ENCODE data around the gene INPP5D.

Gene INPP5D

GRCh38 chr2:233107011-233107410, 46.9 kb downstream of the INPP5D start:
- no peaks in the 10 kb centered on the region for H3K36me3 ChIP-seq

GRCh38 chr2:233107831-233108300, 47.7 kb downstream of the INPP5D start:
- no peak for DNase-seq
- no peaks in the 10 kb centered on the region for H3K27me3 ChIP-seq (ENCODE audit: insufficient read depth, low read depth, severe bottlenecking)
- no peak overlapping the region for H3K27ac ChIP-seq
- no peak overlapping the region for H3K4me3 ChIP-seq (ENCODE audit: low read depth, low read length)
- TF ChIP-seq CTCF (IDR thresholded peaks at IDR 0.05; ENCODE audit: low read depth, low read length) = no peak
- no peaks in the 10 kb centered on the region for H3K36me3 ChIP-seq
- no peaks in the 10 kb centered on the region for H3K9me3 ChIP-seq (ENCODE audit: severe bottlenecking)

More at GRCh38 chr2:233107011-233107410, 46.9 kb downstream of the INPP5D start:
- Histone ChIP-seq H3K4me3 (ENCODE audit: low read depth, low read length) (no peak overlapping the region), H3K27me3 (ENCODE audit: insufficient read depth, low read depth, severe bottlenecking) (no peaks in the 10 kb centered on the region), H3K27ac (no peak overlapping the region), H3K9me3 (ENCODE audit: severe bottlenecking) (no peaks in the 10 kb centered on the region)
- no peak for DNase-seq
- no peak for TF ChIP-seq CTCF (IDR thresholded peaks at IDR 0.05; ENCODE audit: low read depth, low read length)

- H3K27me3 ChIP-seq (ENCODE audit: insufficient read depth, low read depth, severe bottlenecking) = no peaks in the 10 kb centered on the region
- H3K9me3 ChIP-seq (ENCODE audit: severe bottlenecking) = no peaks in the 10 kb centered on the region
- no peak overlapping the region for H3K27ac ChIP-seq
- no peak for TF ChIP-seq CTCF (IDR thresholded peaks at IDR 0.05; ENCODE audit: low read depth, low read length)
- H3K4me3 ChIP-seq (ENCODE audit: low read depth, low read length) = no peak overlapping the region
- no peaks in the 10 kb centered on the region for H3K36me3 ChIP-seq
- no peak for DNase-seq
Measured at GRCh38 chr2:233108611-233109490, 48.7 kb downstream of the INPP5D start.

- H3K9me3 ChIP-seq (ENCODE audit: severe bottlenecking) = no peaks in the 10 kb centered on the region
- no peak overlapping the region for H3K27ac ChIP-seq
- DNase-seq = no peak
- H3K27me3 ChIP-seq (ENCODE audit: insufficient read depth, low read depth, severe bottlenecking) = no peaks in the 10 kb centered on the region
- no peak overlapping the region for H3K4me3 ChIP-seq (ENCODE audit: low read depth, low read length)
- no peaks in the 10 kb centered on the region for H3K36me3 ChIP-seq
- TF ChIP-seq CTCF (IDR thresholded peaks at IDR 0.05; ENCODE audit: low read depth, low read length) = no peak
Measured at GRCh38 chr2:233111427-233111826, 51.3 kb downstream of the INPP5D start.

GRCh38 chr2:233112329-233112728, 52.2 kb downstream of the INPP5D start:
- Histone ChIP-seq H3K27me3 (ENCODE audit: insufficient read depth, low read depth, severe bottlenecking) (no peaks in the 10 kb centered on the region), H3K27ac (no peak overlapping the region), H3K36me3 (no peaks in the 10 kb centered on the region), H3K4me3 (ENCODE audit: low read depth, low read length) (no peak overlapping the region), H3K9me3 (ENCODE audit: severe bottlenecking) (no peaks in the 10 kb centered on the region)
- no peak for TF ChIP-seq CTCF (IDR thresholded peaks at IDR 0.05; ENCODE audit: low read depth, low read length)
- DNase-seq = no peak

Data from WERI-Rb-1 (cell line).